ENCODE results near the gene GNAQ. TPM values are rescaled to one million over a fixed set of nuclear protein-coding genes. Genes with fewer than 3 reads are reported as not detected.

GNAQ gene
- polyA plus RNA-seq, 1 experiment = 71.4 TPM

DNA sequence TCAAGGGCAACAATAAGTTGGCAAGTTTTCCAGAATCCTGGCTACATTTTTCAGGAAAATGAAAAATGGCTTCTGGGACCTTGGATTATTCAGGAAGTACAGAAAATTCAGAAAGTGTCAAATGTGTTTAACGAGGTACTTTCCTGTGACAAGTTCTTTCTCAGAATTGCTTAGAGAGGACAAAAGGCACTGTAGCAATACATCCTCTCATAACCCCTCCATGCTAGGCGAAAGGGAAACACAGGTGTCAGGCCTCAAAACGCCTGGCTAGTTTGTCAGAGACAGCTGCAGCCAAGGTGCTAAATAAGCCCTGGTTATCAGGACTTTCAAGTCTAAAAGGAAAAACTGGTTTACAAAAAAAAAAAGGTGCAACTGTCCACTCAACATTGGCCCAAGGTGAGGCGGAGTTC lies 115.2 kb downstream of the GNAQ start:
- no peak overlapping the region for H3K27ac ChIP-seq (ENCODE audit: low read depth, low read length)
- no peaks in the 10 kb centered on the region for H3K27me3 ChIP-seq (ENCODE audit: control insufficient read depth, insufficient read depth, low read length)
- no peaks in the 10 kb centered on the region for H3K9me3 ChIP-seq (ENCODE audit: control insufficient read depth, insufficient read depth, low read length)
- TF ChIP-seq, protein P1, sequence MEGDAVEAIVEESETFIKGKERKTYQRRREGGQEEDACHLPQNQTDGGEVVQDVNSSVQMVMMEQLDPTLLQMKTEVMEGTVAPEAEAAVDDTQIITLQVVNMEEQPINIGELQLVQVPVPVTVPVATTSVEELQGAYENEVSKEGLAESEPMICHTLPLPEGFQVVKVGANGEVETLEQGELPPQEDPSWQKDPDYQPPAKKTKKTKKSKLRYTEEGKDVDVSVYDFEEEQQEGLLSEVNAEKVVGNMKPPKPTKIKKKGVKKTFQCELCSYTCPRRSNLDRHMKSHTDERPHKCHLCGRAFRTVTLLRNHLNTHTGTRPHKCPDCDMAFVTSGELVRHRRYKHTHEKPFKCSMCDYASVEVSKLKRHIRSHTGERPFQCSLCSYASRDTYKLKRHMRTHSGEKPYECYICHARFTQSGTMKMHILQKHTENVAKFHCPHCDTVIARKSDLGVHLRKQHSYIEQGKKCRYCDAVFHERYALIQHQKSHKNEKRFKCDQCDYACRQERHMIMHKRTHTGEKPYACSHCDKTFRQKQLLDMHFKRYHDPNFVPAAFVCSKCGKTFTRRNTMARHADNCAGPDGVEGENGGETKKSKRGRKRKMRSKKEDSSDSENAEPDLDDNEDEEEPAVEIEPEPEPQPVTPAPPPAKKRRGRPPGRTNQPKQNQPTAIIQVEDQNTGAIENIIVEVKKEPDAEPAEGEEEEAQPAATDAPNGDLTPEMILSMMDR (IDR thresholded peaks at IDR 0.05; ENCODE audit: low read depth, low read length) = no peak
- POLR2A ChIA-PET = no interaction called here
- H3K4me3 ChIP-seq (ENCODE audit: low read depth, low read length) = no peak overlapping the region
- DNase-seq (ENCODE audit: low read depth, low spot score) = no peak
- CTCF ChIA-PET = interaction anchor here (1.0 to 2.4 kb wide), 2 partner anchors 9 to 61 kb away, joined by 3 to 7 read pairs; no protein-coding TSS in a partner anchor

DNA sequence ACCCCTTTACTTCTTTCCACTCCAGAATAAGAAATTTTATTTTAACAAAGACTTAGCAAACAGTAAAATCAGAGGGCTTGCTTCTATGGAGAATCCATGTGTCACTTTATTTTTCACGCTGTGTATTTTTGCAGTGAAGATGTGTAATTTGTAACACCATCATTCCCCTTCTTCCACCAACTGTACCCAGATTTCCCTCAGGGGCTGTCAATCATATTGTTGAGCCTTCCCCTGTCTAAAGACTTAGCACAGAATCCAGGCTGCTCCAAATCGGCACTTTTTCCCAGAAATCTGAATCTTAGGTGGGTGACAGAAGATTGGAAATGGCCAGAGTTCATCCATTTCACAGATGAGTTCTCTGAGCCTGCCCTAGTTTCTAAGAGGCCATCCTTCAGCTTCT lies 115.9 kb downstream of the GNAQ start:
- H3K4me3 ChIP-seq (ENCODE audit: low read depth, low read length) = no peak overlapping the region
- POLR2A ChIA-PET = no interaction called here
- CTCF ChIA-PET = interaction anchor here (0.6 to 2.4 kb wide), 2 partner anchors 19 to 61 kb away, joined by 4 to 7 read pairs; no protein-coding TSS in a partner anchor
- TF ChIP-seq, protein P1 (IDR thresholded peaks at IDR 0.05; ENCODE audit: low read depth, low read length) = no peak
- no peak for DNase-seq (ENCODE audit: low read depth, low spot score)
- H3K27me3 ChIP-seq (ENCODE audit: control insufficient read depth, insufficient read depth, low read length) = no peaks in the 10 kb centered on the region
- H3K27ac ChIP-seq (ENCODE audit: low read depth, low read length) = no peak overlapping the region
- H3K9me3 ChIP-seq (ENCODE audit: control insufficient read depth, insufficient read depth, low read length) = no peaks in the 10 kb centered on the region

DNA sequence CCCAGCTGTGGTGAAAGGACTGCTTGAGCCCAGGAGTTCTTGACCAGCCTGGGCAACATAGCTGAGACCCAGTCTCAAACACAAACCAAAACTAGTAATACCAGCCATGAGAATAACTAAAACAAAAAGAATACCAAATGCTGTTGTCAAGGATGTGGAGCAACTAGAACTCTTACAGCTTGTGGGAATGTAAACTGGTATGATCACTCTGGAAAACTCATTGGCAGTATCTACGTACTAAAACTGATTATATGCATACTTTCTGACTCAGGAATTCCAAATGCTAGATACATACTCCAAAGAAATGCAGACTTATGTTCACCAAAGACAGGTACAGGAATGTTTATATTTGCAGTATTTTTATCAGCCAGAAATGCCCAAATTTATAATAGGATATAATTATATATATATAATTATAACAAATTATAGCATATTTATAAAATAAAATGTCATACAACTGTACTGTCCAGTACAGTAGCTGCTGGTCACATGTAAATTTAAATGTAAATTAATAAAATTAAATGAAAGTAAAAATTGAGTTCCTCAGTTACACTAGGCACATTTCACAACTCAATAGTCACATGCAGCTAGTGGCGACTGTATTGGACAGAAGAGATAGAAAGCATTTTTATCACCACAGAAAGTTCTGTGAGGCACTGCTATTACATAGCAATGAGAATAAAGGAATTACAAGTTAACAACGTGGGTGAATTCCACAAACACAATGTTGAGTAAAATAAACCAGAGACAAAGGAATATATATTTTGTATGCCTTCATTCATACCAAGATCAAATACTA lies 118.5 kb downstream of the GNAQ start:
- H3K9me3 ChIP-seq (ENCODE audit: control insufficient read depth, insufficient read depth, low read length) = no peaks in the 10 kb centered on the region
- H3K4me3 ChIP-seq (ENCODE audit: low read depth, low read length) = no peak overlapping the region
- no peak for DNase-seq (ENCODE audit: low read depth, low spot score)
- H3K27me3 ChIP-seq (ENCODE audit: control insufficient read depth, insufficient read depth, low read length) = no peaks in the 10 kb centered on the region
- TF ChIP-seq, protein P1 (IDR thresholded peaks at IDR 0.05; ENCODE audit: low read depth, low read length) = no peak
- POLR2A ChIA-PET = no interaction called here
- CTCF ChIA-PET = no interaction called here
- H3K27ac ChIP-seq (ENCODE audit: low read depth, low read length) = no peak overlapping the region

- ChIA-PET CTCF (no interaction called here), POLR2A (no interaction called here)
- H3K27me3 ChIP-seq (ENCODE audit: control insufficient read depth, insufficient read depth, low read length) = no peaks in the 10 kb centered on the region
- TF ChIP-seq, protein P1 (IDR thresholded peaks at IDR 0.05; ENCODE audit: low read depth, low read length) = no peak
- DNase-seq (ENCODE audit: low read depth, low spot score) = no peak
- no peaks in the 10 kb centered on the region for H3K9me3 ChIP-seq (ENCODE audit: control insufficient read depth, insufficient read depth, low read length)
- no peak overlapping the region for H3K27ac ChIP-seq (ENCODE audit: low read depth, low read length)
- no peak overlapping the region for H3K4me3 ChIP-seq (ENCODE audit: low read depth, low read length)
Observed at GRCh38 chr9:77911928-77912327, 119.7 kb downstream of the GNAQ start.

DNA sequence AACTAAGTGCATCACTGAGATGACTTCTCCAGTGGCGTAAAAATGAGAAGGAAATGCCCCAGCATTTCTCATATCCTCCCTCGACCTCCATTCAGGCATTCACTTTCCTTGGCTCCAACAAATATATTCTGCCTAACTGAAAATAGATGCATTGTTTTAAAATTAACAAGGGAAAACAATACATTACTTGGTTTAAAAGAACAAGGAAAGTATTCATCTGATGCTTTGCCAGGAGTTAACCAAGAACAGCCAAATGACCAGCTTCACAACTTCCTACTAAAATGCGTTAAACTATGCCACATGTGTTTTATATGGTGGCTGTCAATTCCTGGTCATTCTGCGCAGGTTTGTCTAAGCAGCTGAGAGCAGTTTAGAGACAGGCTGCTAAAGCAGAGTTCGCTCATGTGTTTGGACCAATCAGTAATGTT lies 121.4 kb downstream of the GNAQ start:
- TF ChIP-seq, protein P1 (IDR thresholded peaks at IDR 0.05; ENCODE audit: low read depth, low read length) = no peak
- H3K4me3 ChIP-seq (ENCODE audit: low read depth, low read length) = no peak overlapping the region
- ChIA-PET CTCF (no interaction called here), POLR2A (no interaction called here)
- DNase-seq (ENCODE audit: low read depth, low spot score) = no peak
- H3K9me3 ChIP-seq (ENCODE audit: control insufficient read depth, insufficient read depth, low read length) = no peaks in the 10 kb centered on the region
- no peak overlapping the region for H3K27ac ChIP-seq (ENCODE audit: low read depth, low read length)
- no peaks in the 10 kb centered on the region for H3K27me3 ChIP-seq (ENCODE audit: control insufficient read depth, insufficient read depth, low read length)
